H9 (cell line): Measurements from ENCODE around the gene ANKRD44. TPM values are rescaled to one million over a fixed set of nuclear protein-coding genes. Genes with fewer than 3 reads are reported as not detected.
A peak's percentile ranks its signal among the peaks of the same experiment; 100 is the strongest.

Experiments
- DNase-seq: peaks from one replicate; pipeline ENCODE4 v3.0.0-alpha.2; 2017
- H2AFZ ChIP-seq: one replicate; pipeline ENCODE4 v1.6.1; 2013; ENCODE audit warnings: mild to moderate bottlenecking, low read length, control low read depth, moderate library complexity
- H2AK5ac ChIP-seq: 2 replicates; pipeline ENCODE4 v1.6.1; 2013; ENCODE audit warnings: low read length, control low read depth, mixed read lengths; ENCODE audit not compliant: insufficient read length
- H2BK120ac ChIP-seq: one replicate; pipeline ENCODE4 v1.6.1; 2013; ENCODE audit warnings: low read depth, mild to moderate bottlenecking, low read length, control low read depth, inconsistent platforms; ENCODE audit not compliant: poor library complexity, severe bottlenecking
- H2BK12ac ChIP-seq: 2 replicates; pipeline ENCODE4 v1.6.1; 2013; ENCODE audit warnings: low read length, control low read depth, mixed read lengths, low read depth; ENCODE audit not compliant: insufficient read length
- H2BK15ac ChIP-seq: 2 replicates; pipeline ENCODE4 v1.6.1; 2013; ENCODE audit warnings: low read depth, low read length, control low read depth
- H2BK20ac ChIP-seq: one replicate; pipeline ENCODE4 v1.6.1; 2013; ENCODE audit warnings: low read depth, mild to moderate bottlenecking, low read length, control low read depth, inconsistent platforms; ENCODE audit not compliant: poor library complexity, severe bottlenecking
- H2BK5ac ChIP-seq: 2 replicates; pipeline ENCODE4 v1.6.1; 2013; ENCODE audit warnings: low read length, control low read depth, mixed read lengths; ENCODE audit not compliant: insufficient read length
- H3K14ac ChIP-seq: 2 replicates; pipeline ENCODE4 v1.6.1; 2013; ENCODE audit warnings: low read length, control low read depth; ENCODE audit not compliant: insufficient read depth
- H3K18ac ChIP-seq: 2 replicates; pipeline ENCODE4 v1.6.1; 2013; ENCODE audit warnings: low read depth, mild to moderate bottlenecking, mixed read lengths, low read length, control low read depth; ENCODE audit not compliant: insufficient read length
- H3K23ac ChIP-seq: 2 replicates; pipeline ENCODE4 v1.6.1; 2013; ENCODE audit warnings: low read length, control low read depth, mixed read lengths, low read depth; ENCODE audit not compliant: insufficient read length
- H3K23me2 ChIP-seq: 2 replicates; pipeline ENCODE4 v1.6.1; 2013; ENCODE audit warnings: low read depth, mild to moderate bottlenecking, mixed read lengths, low read length, control low read depth; ENCODE audit not compliant: insufficient read length, poor library complexity, severe bottlenecking
- H3K27ac ChIP-seq: 2 replicates; pipeline ENCODE4 v1.5.1; 2013; ENCODE audit warnings: low read length, control low read depth, mixed read lengths, low read depth; ENCODE audit not compliant: insufficient read length
- H3K27me3 ChIP-seq: 2 replicates; pipeline ENCODE4 v1.6.1; 2013; ENCODE audit warnings: low read length, control low read depth, inconsistent platforms; ENCODE audit not compliant: insufficient read depth
- H3K4ac ChIP-seq: 2 replicates; pipeline ENCODE4 v1.6.1; 2013; ENCODE audit warnings: low read depth, mild to moderate bottlenecking, control low read depth, inconsistent platforms, low read length, moderate library complexity
- H3K4me1 ChIP-seq: 2 replicates; pipeline ENCODE4 v1.6.1; 2013; ENCODE audit warnings: low read length, control low read depth, inconsistent platforms; ENCODE audit not compliant: insufficient read depth
- H3K4me2 ChIP-seq: 2 replicates; pipeline ENCODE4 v1.6.1; 2013; ENCODE audit warnings: low read length, control low read depth, mixed read lengths; ENCODE audit not compliant: insufficient read length, insufficient read depth
- H3K56ac ChIP-seq: 2 replicates; pipeline ENCODE4 v1.6.1; 2013; ENCODE audit warnings: low read depth, mild to moderate bottlenecking, mixed read lengths, low read length, control low read depth; ENCODE audit not compliant: insufficient read length
- H3K79me1 ChIP-seq: 2 replicates; pipeline ENCODE4 v1.6.1; 2013; ENCODE audit warnings: low read depth, mild to moderate bottlenecking, moderate library complexity, low read length, control low read depth, inconsistent platforms; ENCODE audit not compliant: insufficient read depth, poor library complexity, severe bottlenecking
- H3K79me2 ChIP-seq: 2 replicates; pipeline ENCODE4 v1.6.1; 2013; ENCODE audit warnings: low read length, control low read depth, inconsistent platforms; ENCODE audit not compliant: insufficient read depth
- H3K9ac ChIP-seq: 2 replicates; pipeline ENCODE4 v1.6.1; 2013; ENCODE audit warnings: low read length, control low read depth, mixed read lengths; ENCODE audit not compliant: insufficient read length; ENCODE audit errors: extremely low read depth
- H3K9me3 ChIP-seq: one replicate; pipeline ENCODE4 v1.6.1; 2013; ENCODE audit warnings: low read depth, low read length, inconsistent platforms; ENCODE audit not compliant: control insufficient read depth
- H3T11ph ChIP-seq: one replicate; pipeline ENCODE4 v1.6.1; 2013; ENCODE audit warnings: mild to moderate bottlenecking, low read length, control low read depth, inconsistent platforms
- H4K20me1 ChIP-seq: one replicate; pipeline ENCODE4 v1.6.1; 2013; ENCODE audit not compliant: control insufficient read depth, insufficient read length, insufficient read depth
- H4K5ac ChIP-seq: 2 replicates; pipeline ENCODE4 v1.6.1; 2013; ENCODE audit warnings: low read depth, mild to moderate bottlenecking, mixed read lengths, low read length, control low read depth; ENCODE audit not compliant: insufficient read length
- H4K8ac ChIP-seq: replicated peaks from 2 replicates; pipeline ENCODE4 v1.6.1; 2013; ENCODE audit warnings: low read length, control low read depth, mixed read lengths, low read depth; ENCODE audit not compliant: insufficient read length
- H4K91ac ChIP-seq: 2 replicates; pipeline ENCODE4 v1.6.1; 2013; ENCODE audit warnings: low read depth, mild to moderate bottlenecking, moderate library complexity, mixed read lengths, low read length, control low read depth; ENCODE audit not compliant: insufficient read length
- H3K27ac Mint-ChIP-seq, 3 experiments: 2 replicates in 2 of 3; 3 replicates in 1 of 3; pipeline ENCODE4 v1.8.0; 2020 to 2021; ENCODE audit warnings: mixed read lengths in 3 of 3, mild to moderate bottlenecking in 1 of 3, moderate library complexity in 1 of 3
- H3K27me3 Mint-ChIP-seq: 2 replicates; pipeline ENCODE4 v1.8.0; 2021; ENCODE audit warnings: low read depth, mild to moderate bottlenecking, moderate library complexity, mixed read lengths
- H3K36me3 Mint-ChIP-seq, 3 experiments: 2 replicates in 2 of 3; 3 replicates in 1 of 3; pipeline ENCODE4 v1.8.0; 2020 to 2021; ENCODE audit warnings: low read depth in 3 of 3, mixed read lengths in 3 of 3; ENCODE audit not compliant: insufficient read depth in 1 of 3
- H3K4me1 Mint-ChIP-seq, 2 experiments: 2 replicates each; pipeline ENCODE4 v1.8.0; 2020; ENCODE audit warnings: mixed read lengths in 2 of 2
- H3K4me3 Mint-ChIP-seq, 2 experiments: 2 replicates in 1 of 2; 3 replicates in 1 of 2; pipeline ENCODE4 v1.8.0; 2020 to 2021; ENCODE audit warnings: mild to moderate bottlenecking in 2 of 2, mixed read lengths in 2 of 2, moderate library complexity in 1 of 2
- H3K9me3 Mint-ChIP-seq, 2 experiments: 2 replicates in 1 of 2; 3 replicates in 1 of 2; pipeline ENCODE4 v1.8.0; 2020; ENCODE audit warnings: mild to moderate bottlenecking in 2 of 2, mixed read lengths in 2 of 2, moderate library complexity in 1 of 2
- WGBS: extraction: QIAGEN DNeasy Blood & Tissue Kit; methylation state at CpG from one replicate; pipeline ENCODE4 v1.1.7; 2013; ENCODE audit warnings: missing lambda C conversion rate, low lambda C conversion rate, mixed read lengths; ENCODE audit not compliant: insufficient read length; ENCODE audit errors: extremely low coverage; 5-methylcytosine and 5-hydroxymethylcytosine counted together
- total RNA-seq: library from RNA; stranded (reverse); gene quantifications from 2 replicates; pipeline ENCODE4 v1.2.1, GENCODE V29; 2021
- TF ChIP-seq, protein P1 (sequence below): fragments of 200-600 bp; sonication (generic); conservative IDR thresholded peaks from 3 replicates; pipeline ENCODE4 v1.8.0; 2021; ENCODE audit warnings: antibody characterized with exemption, mild to moderate bottlenecking

Gene ANKRD44
- total RNA-seq, 1 experiment from 2014 or later, result 1.9 TPM

DNA sequence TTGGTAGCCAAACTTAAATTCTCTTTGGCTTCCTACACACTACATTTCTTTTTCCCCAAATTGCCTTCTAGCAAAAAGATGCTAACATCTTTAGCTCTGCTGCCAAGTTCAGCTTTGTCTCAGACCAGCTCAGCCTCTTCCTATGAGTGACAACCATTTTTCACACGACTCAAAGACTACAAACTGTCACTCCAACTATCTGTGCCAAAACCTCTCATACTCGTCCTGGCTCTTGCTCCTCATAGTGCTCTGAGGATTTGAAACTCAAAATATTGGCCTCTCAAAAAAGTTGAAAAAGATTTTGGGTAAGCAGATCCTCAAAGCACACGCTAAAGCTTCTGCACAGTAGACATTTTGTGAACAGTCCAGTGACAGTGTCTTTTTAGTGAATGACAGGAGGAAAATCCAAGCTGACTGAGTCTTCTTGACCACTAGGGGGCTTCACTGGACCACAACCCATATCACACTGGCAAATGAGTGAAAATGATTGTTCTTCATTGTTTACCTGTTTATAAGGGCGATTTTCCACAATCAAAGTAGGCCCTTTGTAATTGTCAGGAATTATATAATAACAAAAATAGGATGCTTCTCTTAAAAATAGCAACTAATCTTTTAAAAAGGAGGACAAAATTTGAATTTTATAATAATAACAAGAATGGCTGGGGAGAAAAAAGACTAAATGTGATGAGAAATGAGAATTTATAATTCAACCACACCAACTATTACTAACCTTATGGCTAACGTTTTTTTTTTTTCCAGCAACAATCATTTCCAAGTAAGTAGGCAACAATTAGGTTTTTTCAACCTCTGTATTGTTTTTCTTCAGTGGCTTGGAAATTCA lies 298.6 kb downstream of the ANKRD44 start:
- WGBS, result no CpG with 5 or more reads among the region's 5 CpGs
- H3K36me3 Mint-ChIP-seq, result no peaks in the 10 kb centered on the region
- no peaks in the 10 kb centered on the region for H4K20me1 ChIP-seq
- no peak overlapping the region for H2BK5ac ChIP-seq
- H3K14ac ChIP-seq, result no peak overlapping the region
- no peaks in the 10 kb centered on the region for H3K79me1 ChIP-seq
- no peak overlapping the region for H3K4me2 ChIP-seq
- no peak overlapping the region for H2BK15ac ChIP-seq
- no peaks in the 10 kb centered on the region; the same call in 1 of the 2 replicates for H3K4me1 ChIP-seq
- H2AK5ac ChIP-seq, result no peak overlapping the region
- H4K91ac ChIP-seq, result no peak overlapping the region
- no peak overlapping the region for H2AFZ ChIP-seq
- H3K23ac ChIP-seq, result no peak overlapping the region
- no peaks in the 10 kb centered on the region for H3K9me3 ChIP-seq
- no peak overlapping the region for H3K4me3 Mint-ChIP-seq
- H3K27ac Mint-ChIP-seq, result no peak overlapping the region
- no peak overlapping the region for H2BK12ac ChIP-seq
- no peaks in the 10 kb centered on the region for H3K23me2 ChIP-seq
- TF ChIP-seq, protein P1, sequence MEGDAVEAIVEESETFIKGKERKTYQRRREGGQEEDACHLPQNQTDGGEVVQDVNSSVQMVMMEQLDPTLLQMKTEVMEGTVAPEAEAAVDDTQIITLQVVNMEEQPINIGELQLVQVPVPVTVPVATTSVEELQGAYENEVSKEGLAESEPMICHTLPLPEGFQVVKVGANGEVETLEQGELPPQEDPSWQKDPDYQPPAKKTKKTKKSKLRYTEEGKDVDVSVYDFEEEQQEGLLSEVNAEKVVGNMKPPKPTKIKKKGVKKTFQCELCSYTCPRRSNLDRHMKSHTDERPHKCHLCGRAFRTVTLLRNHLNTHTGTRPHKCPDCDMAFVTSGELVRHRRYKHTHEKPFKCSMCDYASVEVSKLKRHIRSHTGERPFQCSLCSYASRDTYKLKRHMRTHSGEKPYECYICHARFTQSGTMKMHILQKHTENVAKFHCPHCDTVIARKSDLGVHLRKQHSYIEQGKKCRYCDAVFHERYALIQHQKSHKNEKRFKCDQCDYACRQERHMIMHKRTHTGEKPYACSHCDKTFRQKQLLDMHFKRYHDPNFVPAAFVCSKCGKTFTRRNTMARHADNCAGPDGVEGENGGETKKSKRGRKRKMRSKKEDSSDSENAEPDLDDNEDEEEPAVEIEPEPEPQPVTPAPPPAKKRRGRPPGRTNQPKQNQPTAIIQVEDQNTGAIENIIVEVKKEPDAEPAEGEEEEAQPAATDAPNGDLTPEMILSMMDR, result peak; percentile 89
- no peak overlapping the region for H3K18ac ChIP-seq
- H3K56ac ChIP-seq, result no peak overlapping the region
- H3K27ac ChIP-seq, result no peak overlapping the region
- no peak overlapping the region for H2BK120ac ChIP-seq
- H3T11ph ChIP-seq, result no peak overlapping the region
- H4K5ac ChIP-seq, result no peak overlapping the region
- no peaks in the 10 kb centered on the region for H3K27me3 Mint-ChIP-seq
- no peak overlapping the region for H3K4ac ChIP-seq
- no peaks in the 10 kb centered on the region for H3K9me3 Mint-ChIP-seq
- no peak overlapping the region for H4K8ac ChIP-seq
- no peak overlapping the region for H2BK20ac ChIP-seq
- peaks cover 14 to 23% of the 10 kb centered on the region in 2 experiments for H3K4me1 Mint-ChIP-seq
- no peak for DNase-seq
- no peak overlapping the region for H3K9ac ChIP-seq
- H3K27me3 ChIP-seq, result no peaks in the 10 kb centered on the region
- H3K79me2 ChIP-seq, result no peaks in the 10 kb centered on the region; the same call in 1 of the 2 replicates
